Nephron progenitor cell (in vitro differentiated cells): Measurements from ENCODE around the gene PTPDC1.
"Not testable (repeated sequence)": the region's sequence is repeated elsewhere in the genome, so short reads cannot be mapped to it uniquely, and the experiment has no call there.

ENCODE experiments used
- DNase-seq: peaks from one replicate; pipeline ENCODE4 v3.0.0; 2021
- H3K27ac Mint-ChIP-seq: 2 replicates; pipeline ENCODE4 v1.8.0; 2021; ENCODE audit warnings: mild to moderate bottlenecking, moderate library complexity, mixed read lengths
- H3K27me3 Mint-ChIP-seq: 2 replicates; pipeline ENCODE4 v1.8.0; 2021; ENCODE audit warnings: mild to moderate bottlenecking, low read depth, mixed read lengths; ENCODE audit not compliant: poor library complexity
- H3K36me3 Mint-ChIP-seq: 2 replicates; pipeline ENCODE4 v1.8.0; 2021; ENCODE audit warnings: low read depth, mixed read lengths
- H3K4me1 Mint-ChIP-seq: 2 replicates; pipeline ENCODE4 v1.8.0; 2021; ENCODE audit warnings: mixed read lengths
- H3K4me3 Mint-ChIP-seq: 2 replicates; pipeline ENCODE4 v1.8.0; 2021; ENCODE audit warnings: mild to moderate bottlenecking, moderate library complexity, mixed read lengths
- H3K9me3 Mint-ChIP-seq: 2 replicates; pipeline ENCODE4 v1.8.0; 2021; ENCODE audit warnings: mild to moderate bottlenecking, moderate library complexity, mixed read lengths
- TF ChIP-seq, protein P1 (sequence below): fragments of 200-600 bp; sonication (generic); IDR thresholded peaks from 2 replicates; pipeline ENCODE4 v1.5.0; 2021; ENCODE audit warnings: antibody characterized with exemption

Gene PTPDC1

DNA sequence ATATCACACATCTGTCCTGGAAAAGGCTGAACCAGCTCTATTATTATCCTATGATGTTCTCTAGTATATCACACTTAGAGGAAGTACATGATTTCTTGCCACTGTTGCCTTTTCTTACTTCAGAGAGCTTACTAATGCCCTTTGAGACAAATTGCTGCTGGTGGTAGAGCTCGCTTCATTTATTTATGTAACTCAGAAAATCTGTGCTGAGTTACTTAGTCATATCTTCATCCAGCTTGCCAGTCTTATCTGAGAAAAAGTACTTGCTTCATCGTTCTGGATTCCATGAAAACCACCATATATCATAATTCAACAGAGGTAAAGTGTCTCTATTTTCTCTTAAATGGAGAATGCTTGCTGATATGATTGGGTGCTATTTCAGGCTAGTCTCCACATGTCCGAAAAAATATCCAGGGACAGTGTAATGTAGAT, 26.6 kb downstream of the PTPDC1 start:
- no peaks in the 10 kb centered on the region for H3K27me3 Mint-ChIP-seq
- peaks cover 7% of the 10 kb centered on the region for H3K9me3 Mint-ChIP-seq
- no peak overlapping the region for H3K4me3 Mint-ChIP-seq
- peaks cover 16% of the 10 kb centered on the region for H3K36me3 Mint-ChIP-seq
- TF ChIP-seq, protein P1, sequence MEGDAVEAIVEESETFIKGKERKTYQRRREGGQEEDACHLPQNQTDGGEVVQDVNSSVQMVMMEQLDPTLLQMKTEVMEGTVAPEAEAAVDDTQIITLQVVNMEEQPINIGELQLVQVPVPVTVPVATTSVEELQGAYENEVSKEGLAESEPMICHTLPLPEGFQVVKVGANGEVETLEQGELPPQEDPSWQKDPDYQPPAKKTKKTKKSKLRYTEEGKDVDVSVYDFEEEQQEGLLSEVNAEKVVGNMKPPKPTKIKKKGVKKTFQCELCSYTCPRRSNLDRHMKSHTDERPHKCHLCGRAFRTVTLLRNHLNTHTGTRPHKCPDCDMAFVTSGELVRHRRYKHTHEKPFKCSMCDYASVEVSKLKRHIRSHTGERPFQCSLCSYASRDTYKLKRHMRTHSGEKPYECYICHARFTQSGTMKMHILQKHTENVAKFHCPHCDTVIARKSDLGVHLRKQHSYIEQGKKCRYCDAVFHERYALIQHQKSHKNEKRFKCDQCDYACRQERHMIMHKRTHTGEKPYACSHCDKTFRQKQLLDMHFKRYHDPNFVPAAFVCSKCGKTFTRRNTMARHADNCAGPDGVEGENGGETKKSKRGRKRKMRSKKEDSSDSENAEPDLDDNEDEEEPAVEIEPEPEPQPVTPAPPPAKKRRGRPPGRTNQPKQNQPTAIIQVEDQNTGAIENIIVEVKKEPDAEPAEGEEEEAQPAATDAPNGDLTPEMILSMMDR = no peak
- H3K27ac Mint-ChIP-seq = no peak overlapping the region
- H3K4me1 Mint-ChIP-seq = peaks cover 9% of the 10 kb centered on the region
- no peak for DNase-seq

DNA sequence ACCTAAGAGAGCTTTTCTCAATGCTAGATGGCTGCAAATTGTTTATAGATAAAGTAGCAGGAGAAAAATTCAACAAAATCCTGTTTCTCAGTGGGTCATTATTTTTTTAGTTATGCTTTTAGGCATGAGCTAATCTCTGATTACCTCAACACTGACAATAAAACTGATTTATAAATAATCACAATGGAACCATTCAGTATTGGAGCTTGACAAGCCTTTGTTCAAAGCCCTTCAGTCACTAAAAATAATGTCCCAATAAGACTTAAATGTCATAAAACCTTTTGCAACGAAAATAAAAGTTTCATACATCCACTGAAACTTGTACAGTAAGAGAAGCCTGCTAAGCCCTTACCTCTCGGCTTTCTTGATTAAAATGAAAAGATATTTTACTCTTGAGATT, 27.2 kb downstream of the PTPDC1 start:
- Mint-ChIP-seq H3K27me3 (no peaks in the 10 kb centered on the region), H3K9me3 (peaks cover 7% of the 10 kb centered on the region), H3K27ac (no peak overlapping the region), H3K4me1 (peaks cover 9% of the 10 kb centered on the region), H3K36me3 (peaks cover 10% of the 10 kb centered on the region), H3K4me3 (no peak overlapping the region)
- no peak for DNase-seq
- TF ChIP-seq, protein P1 = no peak

DNA sequence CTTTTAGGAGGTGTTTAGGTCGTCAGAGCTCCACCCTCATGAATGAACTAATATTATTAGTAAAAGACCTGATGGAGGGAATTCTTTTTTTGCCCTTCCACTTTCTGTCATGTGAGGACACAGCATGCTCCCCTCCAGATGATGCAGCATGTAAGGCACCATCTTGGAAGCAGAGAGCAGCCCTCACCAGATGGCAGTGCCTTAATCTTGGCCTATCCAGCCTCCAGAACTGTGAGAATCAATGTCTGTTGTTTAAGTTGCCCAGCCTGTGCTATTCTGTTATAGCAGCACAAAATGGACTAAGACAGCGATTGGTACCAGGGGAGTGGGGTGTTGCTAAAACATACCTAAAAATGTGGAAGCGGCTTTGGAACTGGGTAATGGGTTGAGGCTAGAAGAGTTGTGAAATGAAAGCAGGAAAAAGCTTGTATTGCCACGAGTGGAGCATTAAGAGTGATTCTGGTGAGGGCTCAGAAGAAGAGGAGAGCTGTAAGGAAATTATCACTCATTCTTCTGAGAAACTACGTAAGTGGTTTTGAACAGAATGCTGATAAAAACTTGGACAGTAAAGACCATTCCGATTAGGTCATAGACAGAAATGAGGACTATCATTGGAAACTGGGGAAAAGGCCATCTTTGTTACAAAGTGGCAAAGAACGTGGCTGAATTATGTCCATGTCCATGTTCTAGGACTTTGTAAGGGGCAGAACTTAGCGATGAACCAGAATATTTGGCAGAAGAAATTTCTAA, 28.6 kb downstream of the PTPDC1 start:
- Mint-ChIP-seq H3K27ac (no peak overlapping the region), H3K4me3 (no peak overlapping the region), H3K36me3 (peaks cover 8% of the 10 kb centered on the region), H3K27me3 (no peaks in the 10 kb centered on the region), H3K9me3 (peaks cover 7% of the 10 kb centered on the region), H3K4me1 (peaks cover 9% of the 10 kb centered on the region)
- no peak for DNase-seq
- TF ChIP-seq, protein P1 = no peak

DNA sequence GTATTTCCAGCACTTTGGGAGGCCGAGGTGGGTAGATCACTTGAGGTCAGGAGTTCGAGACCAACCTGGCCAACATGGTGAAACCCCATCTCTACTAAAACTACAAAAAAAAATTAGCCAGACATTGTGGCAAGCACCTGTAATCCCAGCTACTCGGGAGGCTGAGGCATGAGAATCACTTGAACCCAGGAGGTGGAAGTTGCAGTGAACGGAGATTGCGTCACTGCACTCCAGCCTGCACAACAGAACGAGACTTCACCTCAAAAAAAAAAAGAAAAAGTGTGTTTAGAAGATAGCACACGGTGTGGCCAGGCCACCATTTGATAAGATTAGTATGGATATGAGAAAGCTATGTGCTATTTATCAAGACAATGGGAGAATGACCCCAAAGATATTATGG, 35.8 kb downstream of the PTPDC1 start:
- not testable (repeated sequence) for H3K4me1 Mint-ChIP-seq, DNase-seq, H3K4me3 Mint-ChIP-seq, H3K27me3 Mint-ChIP-seq, H3K27ac Mint-ChIP-seq
- Mint-ChIP-seq H3K9me3 (peaks cover 22% of the 10 kb centered on the region), H3K36me3 (peaks cover 40% of the 10 kb centered on the region)

DNA sequence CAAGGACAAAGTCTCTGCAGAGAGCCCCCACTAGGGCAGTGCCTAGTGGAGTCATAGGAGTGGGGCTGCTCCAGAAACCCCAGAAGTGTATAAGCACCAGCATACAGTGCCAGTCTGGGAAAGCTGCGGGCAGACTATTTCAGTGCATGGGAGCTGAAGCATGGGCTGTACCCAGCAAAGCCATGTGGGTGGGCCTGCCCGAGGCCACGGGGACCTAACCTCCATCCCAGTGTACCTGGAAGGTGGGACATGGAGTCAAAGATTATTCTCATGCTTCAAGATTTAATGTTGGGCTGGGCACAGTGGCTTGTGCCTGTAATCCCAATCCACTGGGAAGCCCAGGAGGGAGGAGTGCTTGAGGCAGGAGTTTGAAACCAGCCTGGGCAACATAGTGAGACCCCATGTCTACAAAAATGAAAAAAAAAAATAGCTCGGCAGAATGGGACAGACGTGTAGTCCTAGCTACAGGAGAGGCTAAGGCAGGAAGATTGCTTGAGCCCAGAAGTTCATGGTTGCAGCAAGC, 36.7 kb downstream of the PTPDC1 start:
- TF ChIP-seq, protein P1 = no peak
- H3K4me3 Mint-ChIP-seq = no peak overlapping the region
- DNase-seq = no peak
- H3K4me1 Mint-ChIP-seq = no peaks in the 10 kb centered on the region
- H3K36me3 Mint-ChIP-seq = peaks cover 46% of the 10 kb centered on the region
- H3K27ac Mint-ChIP-seq = no peak overlapping the region
- peaks cover 3% of the 10 kb centered on the region for H3K27me3 Mint-ChIP-seq
- H3K9me3 Mint-ChIP-seq = peaks cover 29% of the 10 kb centered on the region

DNA sequence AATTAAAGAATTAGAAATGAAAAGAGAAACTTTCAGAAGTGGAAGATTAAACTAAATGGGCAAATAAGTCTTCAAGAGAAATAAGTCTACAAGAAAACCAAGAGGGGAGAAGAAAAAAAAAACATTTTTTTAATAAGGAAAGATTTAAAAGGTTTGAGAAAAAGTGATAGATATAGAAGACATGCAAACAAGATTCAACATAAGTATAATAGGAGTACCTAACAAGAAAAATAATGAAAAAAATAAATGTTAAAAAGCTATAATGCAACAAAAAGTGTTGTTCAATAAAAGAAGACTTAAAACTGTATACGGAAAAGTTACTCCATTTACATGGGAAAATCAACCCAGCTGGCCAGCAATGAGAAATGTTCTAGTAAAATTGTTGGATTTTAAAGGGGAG, 42.6 kb downstream of the PTPDC1 start:
- TF ChIP-seq, protein P1 = no peak
- Mint-ChIP-seq H3K27ac (no peak overlapping the region), H3K9me3 (peaks cover 66% of the 10 kb centered on the region), H3K27me3 (no peaks in the 10 kb centered on the region), H3K4me3 (no peak overlapping the region), H3K4me1 (no peaks in the 10 kb centered on the region), H3K36me3 (peaks cover 40% of the 10 kb centered on the region)
- DNase-seq = no peak
